Measurements from ENCODE around the gene TLR8. TPM values are rescaled to one million over a fixed set of nuclear protein-coding genes. Genes with fewer than 3 reads are reported as not detected.

The TLR8 gene
- polyA plus RNA-seq, 2 of the 4 experiments (the other 2 are of a cell fraction) = not detected

DNA sequence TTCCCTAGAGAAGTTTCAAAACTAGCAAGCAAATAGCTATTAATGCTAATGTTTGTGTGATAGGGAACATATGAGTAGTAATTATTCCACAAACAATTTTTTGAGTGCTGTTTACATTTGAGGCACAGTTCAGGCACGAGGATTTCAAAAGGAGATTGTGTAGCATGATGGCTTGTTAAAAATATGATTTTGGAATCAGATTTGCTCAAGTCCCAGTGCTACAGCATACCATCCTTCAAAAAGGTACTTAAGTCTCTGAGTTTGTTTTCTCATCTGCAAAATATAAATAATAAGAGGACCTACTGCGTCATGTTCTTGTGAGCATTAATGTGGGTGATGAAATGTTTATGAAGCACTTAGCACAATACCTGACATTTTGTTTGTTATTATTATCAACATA lies 11.3 kb downstream of the TLR8 start (continued):
- TF ChIP-seq RARB (CRISPR knock-in tag; IDR thresholded peaks at IDR 0.05) (no peak), GATA3 (IDR thresholded peaks at IDR 0.05; ENCODE audit: borderline replicate concordance) (no peak)
- TF ChIP-seq, protein P1, sequence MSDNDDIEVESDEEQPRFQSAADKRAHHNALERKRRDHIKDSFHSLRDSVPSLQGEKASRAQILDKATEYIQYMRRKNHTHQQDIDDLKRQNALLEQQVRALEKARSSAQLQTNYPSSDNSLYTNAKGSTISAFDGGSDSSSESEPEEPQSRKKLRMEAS (IDR thresholded peaks at IDR 0.05) = no peak

DNA sequence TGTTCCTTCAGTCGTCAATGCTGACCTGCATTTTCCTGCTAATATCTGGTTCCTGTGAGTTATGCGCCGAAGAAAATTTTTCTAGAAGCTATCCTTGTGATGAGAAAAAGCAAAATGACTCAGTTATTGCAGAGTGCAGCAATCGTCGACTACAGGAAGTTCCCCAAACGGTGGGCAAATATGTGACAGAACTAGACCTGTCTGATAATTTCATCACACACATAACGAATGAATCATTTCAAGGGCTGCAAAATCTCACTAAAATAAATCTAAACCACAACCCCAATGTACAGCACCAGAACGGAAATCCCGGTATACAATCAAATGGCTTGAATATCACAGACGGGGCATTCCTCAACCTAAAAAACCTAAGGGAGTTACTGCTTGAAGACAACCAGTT lies 12.6 kb downstream of the TLR8 start:
- Histone ChIP-seq H3K4me1 (no peaks in the 10 kb centered on the region), H3K27ac (no peak overlapping the region), H3K4me2 (no peak overlapping the region), H3K4me3 (no peak overlapping the region), H3K9me3 (no peaks in the 10 kb centered on the region)
- WGBS (ENCODE audit: missing lambda C conversion rate) = 79% methylated on average over 10 of the region's 10 CpGs
- FAIRE-seq (no peak), DNase-seq (ENCODE audit: low read depth in 1 of 2, low spot score in 1 of 2) (no peak), ATAC-seq (no peak)
- TF ChIP-seq HOXB13 (CRISPR knock-in tag; IDR thresholded peaks at IDR 0.05; ENCODE audit: low read depth) (no peak), TFCP2L1 (CRISPR knock-in tag; IDR thresholded peaks at IDR 0.05) (no peak), CBX8 (IDR thresholded peaks at IDR 0.05) (no peak), JUN (IDR thresholded peaks at IDR 0.05) (no peak), BHLHE40 (IDR thresholded peaks at IDR 0.05; ENCODE audit: low read depth, low read length) (no peak), KDM5A (IDR thresholded peaks at IDR 0.05) (no peak), SREBF2 (IDR thresholded peaks at IDR 0.05) (no peak)
- TF ChIP-seq, protein P2, sequence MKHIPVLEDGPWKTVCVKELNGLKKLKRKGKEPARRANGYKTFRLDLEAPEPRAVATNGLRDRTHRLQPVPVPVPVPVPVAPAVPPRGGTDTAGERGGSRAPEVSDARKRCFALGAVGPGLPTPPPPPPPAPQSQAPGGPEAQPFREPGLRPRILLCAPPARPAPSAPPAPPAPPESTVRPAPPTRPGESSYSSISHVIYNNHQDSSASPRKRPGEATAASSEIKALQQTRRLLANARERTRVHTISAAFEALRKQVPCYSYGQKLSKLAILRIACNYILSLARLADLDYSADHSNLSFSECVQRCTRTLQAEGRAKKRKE (CRISPR knock-in tag; IDR thresholded peaks at IDR 0.05; ENCODE audit: low read depth) = no peak
- TF ChIP-seq, protein P1 (IDR thresholded peaks at IDR 0.05) = no peak
- POLR2A ChIA-PET = no interaction called here
- CTCF ChIA-PET = interaction anchor here (1.1 kb wide), 1 partner anchor 14 kb away, joined by 3 read pairs; no protein-coding TSS in a partner anchor

DNA sequence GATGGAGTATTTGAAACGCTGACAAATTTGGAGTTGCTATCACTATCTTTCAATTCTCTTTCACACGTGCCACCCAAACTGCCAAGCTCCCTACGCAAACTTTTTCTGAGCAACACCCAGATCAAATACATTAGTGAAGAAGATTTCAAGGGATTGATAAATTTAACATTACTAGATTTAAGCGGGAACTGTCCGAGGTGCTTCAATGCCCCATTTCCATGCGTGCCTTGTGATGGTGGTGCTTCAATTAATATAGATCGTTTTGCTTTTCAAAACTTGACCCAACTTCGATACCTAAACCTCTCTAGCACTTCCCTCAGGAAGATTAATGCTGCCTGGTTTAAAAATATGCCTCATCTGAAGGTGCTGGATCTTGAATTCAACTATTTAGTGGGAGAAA lies 13.2 kb downstream of the TLR8 start:
- ATAC-seq (no peak), FAIRE-seq (peak; percentile 74), DNase-seq (ENCODE audit: low read depth in 1 of 2, low spot score in 1 of 2) (no peak)
- POLR2A ChIA-PET = interaction anchor here (0.6 kb wide), 1 partner anchor 591 kb away, joined by 8 read pairs; no protein-coding TSS in a partner anchor
- Histone ChIP-seq H3K4me3 (no peak overlapping the region), H3K4me1 (no peaks in the 10 kb centered on the region), H3K4me2 (no peak overlapping the region), H3K27ac (no peak overlapping the region), H3K9me3 (no peaks in the 10 kb centered on the region)
- CTCF ChIA-PET = no interaction called here
- 68% methylated on average over 8 of the region's 8 CpGs for WGBS (ENCODE audit: missing lambda C conversion rate)
- TF ChIP-seq, protein P3, sequence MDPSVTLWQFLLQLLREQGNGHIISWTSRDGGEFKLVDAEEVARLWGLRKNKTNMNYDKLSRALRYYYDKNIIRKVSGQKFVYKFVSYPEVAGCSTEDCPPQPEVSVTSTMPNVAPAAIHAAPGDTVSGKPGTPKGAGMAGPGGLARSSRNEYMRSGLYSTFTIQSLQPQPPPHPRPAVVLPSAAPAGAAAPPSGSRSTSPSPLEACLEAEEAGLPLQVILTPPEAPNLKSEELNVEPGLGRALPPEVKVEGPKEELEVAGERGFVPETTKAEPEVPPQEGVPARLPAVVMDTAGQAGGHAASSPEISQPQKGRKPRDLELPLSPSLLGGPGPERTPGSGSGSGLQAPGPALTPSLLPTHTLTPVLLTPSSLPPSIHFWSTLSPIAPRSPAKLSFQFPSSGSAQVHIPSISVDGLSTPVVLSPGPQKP (IDR thresholded peaks at IDR 0.05; ENCODE audit: low read depth, low read length) = no peak
- no peak for TF ChIP-seq MYC (IDR thresholded peaks at IDR 0.05; ENCODE audit: borderline replicate concordance, low read length)
- TF ChIP-seq RCOR1 (IDR thresholded peaks at IDR 0.05; ENCODE audit: low read depth, low read length) = no peak

DNA sequence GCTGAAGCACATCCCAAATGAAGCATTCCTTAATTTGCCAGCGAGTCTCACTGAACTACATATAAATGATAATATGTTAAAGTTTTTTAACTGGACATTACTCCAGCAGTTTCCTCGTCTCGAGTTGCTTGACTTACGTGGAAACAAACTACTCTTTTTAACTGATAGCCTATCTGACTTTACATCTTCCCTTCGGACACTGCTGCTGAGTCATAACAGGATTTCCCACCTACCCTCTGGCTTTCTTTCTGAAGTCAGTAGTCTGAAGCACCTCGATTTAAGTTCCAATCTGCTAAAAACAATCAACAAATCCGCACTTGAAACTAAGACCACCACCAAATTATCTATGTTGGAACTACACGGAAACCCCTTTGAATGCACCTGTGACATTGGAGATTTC lies 14.6 kb downstream of the TLR8 start:
- no peak for TF ChIP-seq KDM5A (IDR thresholded peaks at IDR 0.05)
- TF ChIP-seq MAFK (IDR thresholded peaks at IDR 0.05; ENCODE audit: partially characterized antibody) = no peak
- TF ChIP-seq CHD4 (IDR thresholded peaks at IDR 0.05; ENCODE audit: borderline replicate concordance) = no peak
- TF ChIP-seq RFX5 (IDR thresholded peaks at IDR 0.05) = no peak
- Histone ChIP-seq H3K9me3 (no peaks in the 10 kb centered on the region), H3K27ac (no peak overlapping the region), H3K4me3 (no peak overlapping the region), H3K4me1 (no peaks in the 10 kb centered on the region), H3K4me2 (no peak overlapping the region)
- ATAC-seq = no peak
- WGBS (ENCODE audit: missing lambda C conversion rate) = 37% methylated on average over 8 of the region's 8 CpGs
- POLR2A ChIA-PET = no interaction called here
- no peak for DNase-seq (ENCODE audit: low read depth in 1 of 2, low spot score in 1 of 2)
- FAIRE-seq = peak; percentile 13
- CTCF ChIA-PET = no interaction called here

All from A549 (cell line).